CD4-positive, alpha-beta memory T cell (primary cell): ENCODE results near the gene C20orf204. TPM values are rescaled to one million over a fixed set of nuclear protein-coding genes. Genes with fewer than 3 reads are reported as not detected.
A peak's percentile ranks its signal among the peaks of the same experiment; 100 is the strongest.

Experiments used
- CTCF ChIA-PET: fragments of 350-600 bp; sonication (Branson Sonifier 250); formaldehyde crosslinking; loops from one replicate; lab custom pipeline; 2021; ENCODE audit warnings: inconsistent platforms; ENCODE audit not compliant: partially characterized antibody; lab: Charles Lee
- POLR2A ChIA-PET: fragments of 350-600 bp; sonication (Branson Sonifier 250); formaldehyde crosslinking; loops from one replicate; lab custom pipeline; 2021; ENCODE audit not compliant: partially characterized antibody; lab: Charles Lee
- DNase-seq, 5 donors: peaks; one replicate each; pipeline versions ENCODE4 v3.0.0 to v3.0.0-alpha.2; 2020 to 2022; ENCODE audit warnings: mixed read lengths in 1 of 5
- H3K27ac ChIP-seq: one replicate; pipeline ENCODE4 v1.7.0; 2013; ENCODE audit warnings: low read depth, low read length
- H3K27me3 ChIP-seq: 2 replicates; pipeline ENCODE4 v1.7.0; 2013; ENCODE audit warnings: mild to moderate bottlenecking, low read length, moderate library complexity; ENCODE audit not compliant: insufficient read depth
- H3K36me3 ChIP-seq: 2 replicates; pipeline ENCODE4 v1.7.0; 2013; ENCODE audit warnings: mild to moderate bottlenecking, low read length, moderate library complexity; ENCODE audit not compliant: insufficient read depth
- H3K4me1 ChIP-seq: 2 replicates; pipeline ENCODE4 v1.7.0; 2013; ENCODE audit warnings: mild to moderate bottlenecking, low read length, moderate library complexity; ENCODE audit not compliant: insufficient read depth
- H3K4me3 ChIP-seq, 2 donors: one replicate each; pipeline ENCODE4 v1.7.0; 2013; ENCODE audit warnings: low read length in 2 of 2, mild to moderate bottlenecking in 1 of 2
- H3K9me3 ChIP-seq, 2 donors: one replicate each; pipeline ENCODE4 v1.7.0; 2013; ENCODE audit warnings: low read length in 2 of 2, control low read depth in 1 of 2; ENCODE audit not compliant: control insufficient read depth in 1 of 2
- H3K27ac Mint-ChIP-seq, 7 donors: one replicate each; pipeline ENCODE4 v1.8.0; 2020 to 2021; ENCODE audit warnings: mixed read lengths in 7 of 7, mild to moderate bottlenecking in 6 of 7, inconsistent platforms in 3 of 7, moderate library complexity in 3 of 7
- H3K27me3 Mint-ChIP-seq, 2 donors: one replicate each; pipeline ENCODE4 v1.8.0; 2020 to 2021; ENCODE audit warnings: mixed read lengths in 2 of 2
- H3K36me3 Mint-ChIP-seq, 2 donors: one replicate each; pipeline ENCODE4 v1.8.0; 2020 to 2021; ENCODE audit warnings: mixed read lengths in 2 of 2, inconsistent platforms in 1 of 2, mild to moderate bottlenecking in 1 of 2
- H3K4me1 Mint-ChIP-seq, 4 donors: one replicate each; pipeline ENCODE4 v1.8.0; 2020 to 2021; ENCODE audit warnings: mixed read lengths in 4 of 4, mild to moderate bottlenecking in 1 of 4
- H3K4me3 Mint-ChIP-seq, 8 donors: one replicate each; pipeline ENCODE4 v1.8.0; 2020 to 2021; ENCODE audit warnings: mixed read lengths in 8 of 8, mild to moderate bottlenecking in 7 of 8, moderate library complexity in 6 of 8, inconsistent platforms in 3 of 8
- H3K9me3 Mint-ChIP-seq, 8 donors: one replicate each; pipeline ENCODE4 v1.8.0; 2020 to 2021; ENCODE audit warnings: mixed read lengths in 8 of 8, mild to moderate bottlenecking in 5 of 8, inconsistent platforms in 3 of 8, moderate library complexity in 1 of 8
- intact Hi-C: fragments of 100-400 bp; cut with micrococcal nuclease; formaldehyde crosslinking; loops from one replicate; pipeline ENCODE4 v1.15.1; 2023
- polyA plus RNA-seq, 2 donors: library from polyadenylated mRNA; unstranded; fragments of 300-500 nt; fragmentation: Illumina TruSeq; gene quantifications; one replicate each; pipeline ENCODE4 v1.2.3, GENCODE V29; 2021
- total RNA-seq, 2 experiments: library from RNA; stranded (reverse); gene quantifications; one replicate each; pipeline ENCODE4 v1.2.3, GENCODE V29; 2021

C20orf204 gene
- total RNA-seq (1 to 10 TPM; 3.7 to 4.1 TPM), polyA plus RNA-seq (under 1 TPM in 1 of 2 donors, not detected in 1; 0.22 TPM)

DNA sequence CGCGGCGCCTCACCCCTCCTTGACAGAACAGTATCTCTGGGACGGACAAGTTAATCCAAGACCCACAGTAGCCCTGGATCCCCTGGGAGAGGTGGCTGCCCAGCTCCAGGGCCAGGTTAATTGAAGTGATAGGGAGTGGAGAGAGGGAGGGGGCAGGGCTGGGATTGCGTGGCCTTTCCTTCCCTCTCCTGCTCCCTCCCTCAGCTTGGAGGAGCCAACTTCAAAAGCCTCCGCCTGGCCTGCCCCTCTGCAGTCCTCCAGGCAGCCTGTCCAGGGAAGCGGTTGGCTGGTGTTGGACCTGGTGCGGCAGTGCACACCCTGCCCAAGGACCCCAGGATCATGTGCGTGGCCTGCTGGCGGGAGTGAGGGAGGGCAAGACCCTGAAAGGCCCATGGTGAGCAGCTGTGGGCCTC, at the start of gene C20orf204:
TSS of gene C20orf204 (plus strand) at position 250 of the 413 bp plus-strand sequence. CDS start at position 392, 142 bp downstream.
- no peak for DNase-seq
- Mint-ChIP-seq H3K4me1 (peaks cover 13 to 55% (median 29%) of the 10 kb centered on the region in 4 donors), H3K27me3 (no peaks in the 10 kb centered on the region), H3K4me3 (peak within 1 kb of the TSS in 7 of 8 donors; percentile 9 to 89 (median 60)), H3K27ac (peak within 1 kb of the TSS; percentile 74 to 88 (median 86)), H3K36me3 (peaks cover 14 to 21% of the 10 kb centered on the region in 2 donors), H3K9me3 (no peaks in the 10 kb centered on the region)
- no peaks in the 10 kb centered on the region for H3K27me3 ChIP-seq
- H3K27ac ChIP-seq: peak within 1 kb of the TSS; percentile 54
- ChIA-PET CTCF (interaction anchor here (1.7 to 11.7 kb wide), 3 partner anchors 22 to 85 kb away, joined by 5 to 133 read pairs (median 84); partner anchors contain the start of genes PRPF6, SAMD10 and TCEA2), POLR2A (interaction anchor here (0.9 to 1.2 kb wide), 3 partner anchors 55 to 84 kb away, joined by 3 to 5 read pairs (median 3); partner anchors contain the start of gene PRPF6)
- no peaks in the 10 kb centered on the region for H3K9me3 ChIP-seq
- H3K4me3 ChIP-seq: no peak within 1 kb of the TSS
- H3K36me3 ChIP-seq: peaks cover 12% of the 10 kb centered on the region
- H3K4me1 ChIP-seq: peaks cover 62% of the 10 kb centered on the region
- intact Hi-C loops: loop anchor here (5.0 kb wide), 1 partner anchor 139 kb away; the partner anchor contains the start of gene DNAJC5

- Histone ChIP-seq H3K9me3 (no peaks in the 10 kb centered on the region), H3K4me3 (no peak overlapping the region), H3K36me3 (peaks cover 75% of the 10 kb centered on the region), H3K27me3 (no peaks in the 10 kb centered on the region), H3K27ac (no peak overlapping the region), H3K4me1 (no peaks in the 10 kb centered on the region)
- H3K36me3 Mint-ChIP-seq: peaks cover 36 to 55% of the 10 kb centered on the region in 2 donors
- no peaks in the 10 kb centered on the region for H3K9me3 Mint-ChIP-seq
- H3K27ac Mint-ChIP-seq: no peak overlapping the region
- ChIA-PET POLR2A (no interaction called here), CTCF (interaction anchor here (1.0 kb wide), 1 partner anchor 37 kb away, joined by 3 read pairs; no protein-coding TSS in a partner anchor)
- H3K27me3 Mint-ChIP-seq: no peaks in the 10 kb centered on the region
- no peak overlapping the region for H3K4me3 Mint-ChIP-seq
- DNase-seq: no peak
- H3K4me1 Mint-ChIP-seq: peaks cover 0 to 11% (median 5%) of the 10 kb centered on the region in 4 donors
- intact Hi-C loops: no loop called here
Measured at GRCh38 chr20:64000906-64001305, 35.1 kb upstream of the C20orf204 start.

- Histone ChIP-seq H3K4me1 (no peaks in the 10 kb centered on the region), H3K36me3 (peaks cover 73% of the 10 kb centered on the region), H3K4me3 (no peak overlapping the region), H3K27ac (no peak overlapping the region), H3K9me3 (no peaks in the 10 kb centered on the region), H3K27me3 (no peaks in the 10 kb centered on the region)
- POLR2A ChIA-PET: interaction anchor here (0.8 kb wide), 1 partner anchor 19 kb away, joined by 3 read pairs; no protein-coding TSS in a partner anchor
- peaks cover 40 to 53% of the 10 kb centered on the region in 2 donors for H3K36me3 Mint-ChIP-seq
- intact Hi-C loops: no loop called here
- DNase-seq: no peak
- CTCF ChIA-PET: interaction anchor here (0.7 to 1.0 kb wide), 2 partner anchors 24 to 36 kb away, joined by 3 to 4 read pairs; no protein-coding TSS in a partner anchor
- H3K27me3 Mint-ChIP-seq: no peaks in the 10 kb centered on the region
- peaks cover 0 to 13% (median 5%) of the 10 kb centered on the region in 4 donors for H3K4me1 Mint-ChIP-seq
- H3K27ac Mint-ChIP-seq: no peak overlapping the region
- no peaks in the 10 kb centered on the region for H3K9me3 Mint-ChIP-seq
- H3K4me3 Mint-ChIP-seq: peak overlapping the region in 1 of 8 donors; percentile 7
Measured at GRCh38 chr20:64001607-64002011, 34.4 kb upstream of the C20orf204 start.

GRCh38 chr20:64003960-64004725, 31.8 kb upstream of the C20orf204 start:
- peaks cover 0 to 15% (median 11%) of the 10 kb centered on the region in 8 donors for H3K9me3 Mint-ChIP-seq
- ChIA-PET POLR2A (interaction anchor here (0.6 to 1.8 kb wide), 2 partner anchors 34 to 282 kb away, joined by 4 to 6 read pairs; no protein-coding TSS in a partner anchor), CTCF (interaction anchor here (2.2 kb wide), 1 partner anchor 35 kb away, joined by 8 read pairs; no protein-coding TSS in a partner anchor)
- Histone ChIP-seq H3K27me3 (no peaks in the 10 kb centered on the region), H3K36me3 (peaks cover 74% of the 10 kb centered on the region), H3K27ac (no peak overlapping the region), H3K9me3 (peaks cover 0 to 8% of the 10 kb centered on the region in 2 donors), H3K4me3 (no peak overlapping the region), H3K4me1 (no peaks in the 10 kb centered on the region)
- no peak for DNase-seq
- no peaks in the 10 kb centered on the region for H3K27me3 Mint-ChIP-seq
- H3K27ac Mint-ChIP-seq: no peak overlapping the region
- H3K4me1 Mint-ChIP-seq: peaks cover 1 to 15% (median 8%) of the 10 kb centered on the region in 4 donors
- H3K36me3 Mint-ChIP-seq: peaks cover 52 to 56% of the 10 kb centered on the region in 2 donors
- H3K4me3 Mint-ChIP-seq: no peak overlapping the region
- intact Hi-C loops: no loop called here

DNA sequence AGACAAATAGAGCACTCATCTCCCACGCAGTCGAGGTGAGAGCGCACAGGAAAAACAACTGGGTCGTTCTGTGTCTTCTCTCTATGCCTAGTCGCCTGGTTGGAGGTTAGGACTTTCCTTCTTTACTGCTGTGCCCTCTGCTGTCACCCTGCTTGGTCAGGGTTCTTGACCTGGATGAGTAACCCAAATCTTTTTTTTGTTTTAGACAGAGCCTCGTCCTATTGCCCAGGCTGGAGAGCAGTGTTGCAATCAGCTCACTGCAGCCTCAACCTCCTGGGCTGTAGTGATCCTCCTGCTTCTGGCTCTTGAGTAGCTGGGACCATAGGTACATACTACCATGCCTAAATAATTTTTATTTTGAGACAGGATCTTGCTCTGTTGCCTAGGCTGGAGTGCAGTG, 30.6 kb upstream of the C20orf204 start:
- intact Hi-C loops: no loop called here
- no peaks in the 10 kb centered on the region for H3K27me3 ChIP-seq
- peaks cover 10% of the 10 kb centered on the region for H3K4me1 ChIP-seq
- H3K27ac ChIP-seq: no peak overlapping the region
- no peak overlapping the region for H3K4me3 ChIP-seq
- Mint-ChIP-seq H3K9me3 (peaks cover 0 to 26% (median 19%) of the 10 kb centered on the region in 8 donors), H3K4me3 (no peak overlapping the region), H3K36me3 (peaks cover 57 to 58% of the 10 kb centered on the region in 2 donors), H3K27me3 (no peaks in the 10 kb centered on the region), H3K27ac (peak overlapping the region in 1 of 7 donors; percentile 17), H3K4me1 (peaks cover 4 to 26% (median 14%) of the 10 kb centered on the region in 4 donors)
- H3K36me3 ChIP-seq: peaks cover 68% of the 10 kb centered on the region
- CTCF ChIA-PET: no interaction called here
- no peak for DNase-seq
- peaks cover 0 to 8% of the 10 kb centered on the region in 2 donors for H3K9me3 ChIP-seq
- POLR2A ChIA-PET: no interaction called here

GRCh38 chr20:64006490-64006889, 29.5 kb upstream of the C20orf204 start:
- CTCF ChIA-PET: interaction anchor here (1.4 kb wide), 1 partner anchor 32 kb away, joined by 4 read pairs; no protein-coding TSS in a partner anchor
- DNase-seq: no peak
- Histone ChIP-seq H3K9me3 (peaks cover 10 to 15% of the 10 kb centered on the region in 2 donors), H3K4me1 (peaks cover 20% of the 10 kb centered on the region), H3K27ac (no peak overlapping the region), H3K4me3 (no peak overlapping the region), H3K27me3 (no peaks in the 10 kb centered on the region), H3K36me3 (peaks cover 69% of the 10 kb centered on the region)
- POLR2A ChIA-PET: interaction anchor here (1.2 kb wide), 1 partner anchor 26 kb away, joined by 4 read pairs; the partner anchor contains the start of gene PRPF6
- Mint-ChIP-seq H3K36me3 (peaks cover 61 to 62% of the 10 kb centered on the region in 2 donors), H3K4me3 (no peak overlapping the region), H3K9me3 (peaks cover 0 to 34% (median 24%) of the 10 kb centered on the region in 8 donors), H3K27ac (no peak overlapping the region), H3K27me3 (no peaks in the 10 kb centered on the region), H3K4me1 (peaks cover 5 to 35% (median 19%) of the 10 kb centered on the region in 4 donors)
- intact Hi-C loops: no loop called here
